Endothelial cell of umbilical vein (primary cell): ENCODE data around the gene MYMK. TPM values are rescaled to one million over a fixed set of nuclear protein-coding genes. Genes with fewer than 3 reads are reported as not detected.

Source experiments
- BruUV-seq: library from RNA; stranded (reverse); fragments of 400-500 nt; replicated peaks from 2 replicates; lab custom pipeline; 2021; lab: Mats Ljungman, UMichigan
- CTCF ChIA-PET: fragments of 300-600, 350-600 bp; sonication (Branson Sonifier 250); formaldehyde crosslinking; loops from one replicate; lab custom pipeline; 2021; ENCODE audit warnings: antibody characterized with exemption, inconsistent platforms; lab: Charles Lee
- POLR2A ChIA-PET: fragments of 300-600, 350-600 bp; sonication (Branson Sonifier 250); formaldehyde crosslinking; loops from one replicate; lab custom pipeline; 2021; ENCODE audit warnings: antibody characterized with exemption, inconsistent platforms; lab: Charles Lee
- DNase-seq: peaks from one replicate; pipeline ENCODE4 v3.0.0-alpha.2; 2011; ENCODE audit warnings: low read depth, low spot score
- FAIRE-seq: peaks from 2 replicates; lab custom pipeline; 2011; peaks lifted over from hg19 to GRCh38; lab: Jason Lieb, UNC
- H2AFZ ChIP-seq: 2 replicates; pipeline ENCODE4 v1.6.0; 2012; ENCODE audit warnings: low read depth, low read length, control low read depth, inconsistent platforms
- H3K27ac ChIP-seq: 2 replicates; pipeline ENCODE4 v1.5.1; 2011; ENCODE audit warnings: low read depth, mild to moderate bottlenecking, control low read depth, low read length, moderate library complexity; ENCODE audit not compliant: insufficient read depth
- H3K27me3 ChIP-seq, 2 experiments: 2 replicates each; pipeline versions ENCODE4 v1.6.0 to v1.6.1; 2011; ENCODE audit warnings: low read length in 2 of 2, mixed read lengths in 1 of 2; ENCODE audit not compliant: control insufficient read depth in 2 of 2, insufficient read depth in 2 of 2
- H3K36me3 ChIP-seq, 2 experiments: 2 replicates in 1 of 2; 3 replicates in 1 of 2; pipeline ENCODE4 v1.5.1; 2011; ENCODE audit warnings: low read length in 2 of 2, mild to moderate bottlenecking in 1 of 2, moderate library complexity in 1 of 2; ENCODE audit not compliant: control insufficient read depth in 2 of 2, insufficient read depth in 2 of 2; ENCODE audit errors: extremely low read depth in 1 of 2
- H3K4me1 ChIP-seq: 3 replicates; pipeline ENCODE4 v1.5.1; 2011; ENCODE audit warnings: mild to moderate bottlenecking, low read length; ENCODE audit not compliant: control insufficient read depth, insufficient read depth; ENCODE audit errors: extremely low read depth
- H3K4me2 ChIP-seq: 2 replicates; pipeline ENCODE4 v1.6.1; 2011; ENCODE audit warnings: low read length, control low read depth, mixed read lengths; ENCODE audit not compliant: insufficient read depth
- H3K4me3 ChIP-seq, 3 experiments: fragments of 200-600 bp in 1 of 3; sonication (generic), shearing (Covaris generic) in 1 of 3; replicated peaks in 1 of 3; 2 replicates each; pipeline ENCODE4 v1.5.1; 2011 to 2016; ENCODE audit warnings: control low read depth in 3 of 3, low read length in 3 of 3, mild to moderate bottlenecking in 2 of 3, inconsistent platforms in 1 of 3, low read depth in 1 of 3, moderate library complexity in 1 of 3; ENCODE audit not compliant: insufficient read depth in 1 of 3
- H3K79me2 ChIP-seq: 2 replicates; pipeline ENCODE4 v1.6.0; 2012; ENCODE audit warnings: low read length, inconsistent platforms; ENCODE audit not compliant: control insufficient read depth, insufficient read depth
- H3K9ac ChIP-seq: replicated peaks from 2 replicates; pipeline ENCODE3; 2011; ENCODE audit warnings: low read length, control low read depth; ENCODE audit not compliant: insufficient read depth; ENCODE audit errors: extremely low read depth
- H3K9me1 ChIP-seq: replicated peaks from 3 replicates; pipeline ENCODE4 v1.6.0; 2011; ENCODE audit warnings: mild to moderate bottlenecking, low read length; ENCODE audit not compliant: control insufficient read depth, insufficient read depth; ENCODE audit errors: extremely low read depth
- H3K9me3 ChIP-seq: replicated peaks from 2 replicates; pipeline ENCODE4 v1.5.1; 2012; ENCODE audit warnings: low read length, inconsistent platforms; ENCODE audit not compliant: control insufficient read depth, insufficient read depth
- H4K20me1 ChIP-seq: replicated peaks from 2 replicates; pipeline ENCODE3; 2011; ENCODE audit warnings: mild to moderate bottlenecking, low read length; ENCODE audit not compliant: control insufficient read depth, insufficient read depth; ENCODE audit errors: extremely low read depth
- CTCF ChIP-seq, 2 donors: IDR thresholded peaks; 1 replicate in 1 of 2; 2 replicates in 1 of 2; pipeline ENCODE4 v1.5.1; 2011; ENCODE audit warnings: low read length in 2 of 2, mild to moderate bottlenecking in 2 of 2, moderate library complexity in 2 of 2, control low read depth in 1 of 2, inconsistent platforms in 1 of 2, low read depth in 1 of 2; ENCODE audit not compliant: insufficient read depth in 1 of 2; ENCODE audit errors: extremely low read depth in 1 of 2
- EZH2 ChIP-seq: IDR thresholded peaks from 2 replicates; pipeline ENCODE4 v1.6.1; 2012; ENCODE audit warnings: borderline replicate concordance, low read depth, mild to moderate bottlenecking, moderate library complexity, low read length, inconsistent platforms; ENCODE audit not compliant: severe bottlenecking
- FOS ChIP-seq: IDR thresholded peaks from 2 replicates; pipeline ENCODE4 v1.6.1; 2011; ENCODE audit warnings: mild to moderate bottlenecking, low read length, moderate library complexity, borderline replicate concordance; ENCODE audit not compliant: insufficient read depth
- GATA2 ChIP-seq: IDR thresholded peaks from 2 replicates; pipeline ENCODE4 v1.7.0; 2011; ENCODE audit warnings: low read depth, mild to moderate bottlenecking, moderate library complexity, mixed read lengths, low read length; ENCODE audit not compliant: insufficient read length, insufficient read depth
- JUN ChIP-seq: IDR thresholded peaks from 2 replicates; pipeline ENCODE4 v1.6.1; 2011; ENCODE audit warnings: borderline replicate concordance, low read depth; ENCODE audit not compliant: insufficient read length, insufficient read depth
- MYC ChIP-seq: IDR thresholded peaks from one replicate; pipeline ENCODE4 v1.6.1; 2011; ENCODE audit warnings: mild to moderate bottlenecking, low read depth, low read length
- POLR2A ChIP-seq: IDR thresholded peaks from 2 replicates; pipeline ENCODE4 v1.6.1; 2012; ENCODE audit warnings: low read depth, mild to moderate bottlenecking, control low read depth, low read length
- POLR2AphosphoS5 ChIP-seq: IDR thresholded peaks from 2 replicates; pipeline ENCODE4 v1.6.1; 2012; ENCODE audit warnings: low read depth, mild to moderate bottlenecking, control low read depth, low read length, moderate library complexity; ENCODE audit not compliant: insufficient read depth
- dilution Hi-C: fragments of 300-500 bp; cut with MboI; formaldehyde crosslinking; loops from one replicate; pipeline ENCODE4 v1.15.0; 2019; ENCODE audit warnings: low sequenced_read_pairs; ENCODE audit not compliant: extremely low pct_ligation_motif_present
- intact Hi-C: fragments of 100-400 bp; cut with micrococcal nuclease; formaldehyde crosslinking; loops from one replicate; pipeline ENCODE4 v1.10.0; 2022
- polyA plus RNA-seq, 4 experiments: library from polyadenylated mRNA; depleted of rRNA in 3 of 4; stranded (reverse) in 3 of 4; unstranded in 1 of 4; fragments of >200 nt; gene quantifications; 2 replicates each; pipeline versions ENCODE4 v1.2.1 to v1.2.3, GENCODE V29; 2011 to 2012; ENCODE audit warnings: missing spikeins in 1 of 4
- total RNA-seq: library from RNA; stranded (reverse); gene quantifications from 2 replicates; pipeline ENCODE4 v1.2.3, GENCODE V29; 2021
- TF ChIP-seq, protein P1 (sequence below): IDR thresholded peaks from 2 replicates; pipeline ENCODE4 v1.6.1; 2011; ENCODE audit not compliant: insufficient read depth, insufficient read length

The MYMK gene
- total and polyA plus RNA-seq, 2 donors (not counting 3 experiments of a cell fraction or from before 2014, with no cell fraction given): not detected

GRCh38 chr9:133509179-133510083 lies 15.3 kb downstream of the MYMK start:
- Histone ChIP-seq H3K9ac (no peak overlapping the region), H3K9me3 (no peaks in the 10 kb centered on the region), H4K20me1 (no peaks in the 10 kb centered on the region), H3K27me3 (peaks cover 0 to 3% of the 10 kb centered on the region in 2 experiments), H3K9me1 (no peaks in the 10 kb centered on the region), H3K4me2 (no peak overlapping the region), H3K4me3 (no peak overlapping the region), H3K27ac (no peak overlapping the region), H3K79me2 (no peaks in the 10 kb centered on the region), H3K4me1 (no peaks in the 10 kb centered on the region), H3K36me3 (no peaks in the 10 kb centered on the region), H2AFZ (no peak overlapping the region)
- FAIRE-seq (no peak), DNase-seq (no peak)
- CTCF ChIA-PET: interaction anchor here (0.9 to 1.2 kb wide), 2 partner anchors 23 to 216 kb away, joined by 3 to 4 read pairs; no protein-coding TSS in a partner anchor
- intact Hi-C loops (no loop called here), dilution Hi-C loops (no loop called here)
- POLR2A ChIA-PET: no interaction called here
- BruUV-seq: no TSS peak
- TF ChIP-seq POLR2A: no peak
- TF ChIP-seq MYC: no peak
- TF ChIP-seq, protein P1, sequence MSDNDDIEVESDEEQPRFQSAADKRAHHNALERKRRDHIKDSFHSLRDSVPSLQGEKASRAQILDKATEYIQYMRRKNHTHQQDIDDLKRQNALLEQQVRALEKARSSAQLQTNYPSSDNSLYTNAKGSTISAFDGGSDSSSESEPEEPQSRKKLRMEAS: no peak
- no peak for TF ChIP-seq JUN
- TF ChIP-seq GATA2: no peak
- TF ChIP-seq CTCF (IDR thresholded peaks at IDR 0.05; ENCODE audit: extremely low read depth in 1 of 2, insufficient read depth in 1 of 2, low read depth in 1 of 2, low read length in 2 of 2): no peak
- TF ChIP-seq FOS: no peak
- no peak for TF ChIP-seq EZH2
- TF ChIP-seq POLR2AphosphoS5: no peak
